Measurements from ENCODE around the gene CENPVL3. TPM values are rescaled to one million over a fixed set of nuclear protein-coding genes. Genes with fewer than 3 reads are reported as not detected.

Gene CENPVL3
- total and polyA plus RNA-seq, 9 of the 15 experiments (the other 6 are each of a cell fraction or from before 2014, with no cell fraction given), result not detected

GRCh38 chrX:51571874-51572273 lies 46.8 kb downstream of the CENPVL3 start:
- H3K27ac ChIP-seq (ENCODE audit: extremely low read depth, low read depth, low read length), result no peak overlapping the region
- CTCF ChIA-PET (ENCODE audit: low intra/inter-chr PET ratio), result no interaction called here
- H3K4me1 ChIP-seq (replicated peaks in 1 of 2; ENCODE audit: control insufficient read depth in 2 of 2, insufficient read depth in 2 of 2, low read length in 2 of 2), result no peaks in the 10 kb centered on the region
- POLR2A ChIA-PET, result no interaction called here
- H3K9me3 ChIP-seq (replicated peaks; ENCODE audit: control insufficient read depth, insufficient read depth, low read depth, low read length), result no peaks in the 10 kb centered on the region
- DNase-seq (ENCODE audit: extremely low read depth in 1 of 4, low spot score in 3 of 4), result no peak
- no peak for ATAC-seq
- H3K9me1 ChIP-seq (ENCODE audit: control insufficient read depth, insufficient read depth, low read length), result no peaks in the 10 kb centered on the region
- H3K79me2 ChIP-seq (ENCODE audit: control insufficient read depth, insufficient read depth, low read length), result no peaks in the 10 kb centered on the region
- in situ Hi-C loops (cut with MboI) (no loop called here), intact Hi-C loops (cut with micrococcal nuclease) (no loop called here)
- no TSS peak for BruUV-seq (replicated peaks)
- no peak overlapping the region for H3K4me2 ChIP-seq (ENCODE audit: insufficient read depth, low read length)
- 0% methylated on average over 2 of the region's 2 CpGs for WGBS (ENCODE audit: insufficient coverage, low coverage, missing lambda C conversion rate)
- H3K36me3 ChIP-seq (ENCODE audit: control insufficient read depth, insufficient read depth, low read length), result no peaks in the 10 kb centered on the region
- no peak for FAIRE-seq
- H2AFZ ChIP-seq (ENCODE audit: low read depth, low read length), result no peak overlapping the region
- no peaks in the 10 kb centered on the region for H4K20me1 ChIP-seq (replicated peaks; ENCODE audit: control insufficient read depth, insufficient read depth, low read length)
- H3K4me3 ChIP-seq, result no peak overlapping the region
- TF ChIP-seq SIX5 (IDR thresholded peaks at IDR 0.05; ENCODE audit: borderline replicate concordance in 1 of 2, insufficient read depth in 1 of 2, low read depth in 1 of 2, low read length in 2 of 2) (no peak), TCFL5 (CRISPR knock-in tag; conservative IDR thresholded peaks at IDR 0.05) (no peak), HDAC8 (tag; IDR thresholded peaks at IDR 0.05) (no peak), ERF (CRISPR knock-in tag; IDR thresholded peaks at IDR 0.05) (no peak), NR2C1 (IDR thresholded peaks at IDR 0.05) (no peak), NR2C1 (tag; IDR thresholded peaks at IDR 0.05) (no peak), GTF2A2 (tag; IDR thresholded peaks at IDR 0.05) (no peak), NCOA2 (IDR thresholded peaks at IDR 0.05; ENCODE audit: partially characterized antibody in 2 of 2) (no peak), ZNF436 (CRISPR knock-in tag; IDR thresholded peaks at IDR 0.05) (no peak), MXD1 (CRISPR knock-in tag; IDR thresholded peaks at IDR 0.05; ENCODE audit: borderline replicate concordance, poor library complexity, severe bottlenecking) (no peak), PML (IDR thresholded peaks at IDR 0.05; ENCODE audit: low read length) (no peak)
- TF ChIP-seq, protein P1, sequence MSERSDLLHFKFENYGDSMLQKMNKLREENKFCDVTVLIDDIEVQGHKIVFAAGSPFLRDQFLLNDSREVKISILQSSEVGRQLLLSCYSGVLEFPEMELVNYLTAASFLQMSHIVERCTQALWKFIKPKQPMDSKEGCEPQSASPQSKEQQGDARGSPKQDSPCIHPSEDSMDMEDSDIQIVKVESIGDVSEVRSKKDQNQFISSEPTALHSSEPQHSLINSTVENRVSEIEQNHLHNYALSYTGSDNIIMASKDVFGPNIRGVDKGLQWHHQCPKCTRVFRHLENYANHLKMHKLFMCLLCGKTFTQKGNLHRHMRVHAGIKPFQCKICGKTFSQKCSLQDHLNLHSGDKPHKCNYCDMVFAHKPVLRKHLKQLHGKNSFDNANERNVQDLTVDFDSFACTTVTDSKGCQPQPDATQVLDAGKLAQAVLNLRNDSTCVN (CRISPR knock-in tag; IDR thresholded peaks at IDR 0.05), result no peak
- no peak overlapping the region for H3K9ac ChIP-seq (ENCODE audit: insufficient read depth in 1 of 2, low read depth in 2 of 2, low read length in 2 of 2)
- no peaks in the 10 kb centered on the region for H3K27me3 ChIP-seq (ENCODE audit: control insufficient read depth in 2 of 2, insufficient read depth in 2 of 2, low read length in 2 of 2)

All from K562 (cell line).